ENCODE data around the gene RANGRF. TPM values are rescaled to one million over a fixed set of nuclear protein-coding genes. Genes with fewer than 3 reads are reported as not detected.

The RANGRF gene
- total RNA-seq, 1 experiment from 2014 or later = 18.0 TPM

GRCh38 chr17:8312251-8312650 is 23.8 kb downstream of the RANGRF start:
- POLR2A ChIA-PET (ENCODE audit: unreplicated experiment) = no interaction called here
- CTCF ChIA-PET = no interaction called here

GRCh38 chr17:8312726-8313600 is 24.5 kb downstream of the RANGRF start:
- Histone ChIP-seq H3F3A (ENCODE audit: low read length, unreplicated experiment) (no peaks in the 10 kb centered on the region), H3K79me2 (ENCODE audit: low read length) (no peaks in the 10 kb centered on the region), H2AFZ (ENCODE audit: low read length) (no peak overlapping the region), H3K9me3 (ENCODE audit: low read length) (no peaks in the 10 kb centered on the region), H3K9me2 (replicated peaks; ENCODE audit: low read length) (no peaks in the 10 kb centered on the region), H3K27ac (ENCODE audit: low read length) (no peak overlapping the region), H3K4me1 (ENCODE audit: insufficient read depth, low read length) (no peaks in the 10 kb centered on the region), H3K27me3 (ENCODE audit: low read length) (peaks cover 20% of the 10 kb centered on the region), H3K4me3 (ENCODE audit: low read length) (no peak overlapping the region), H3K9ac (ENCODE audit: low read length) (no peak overlapping the region), H4K20me1 (ENCODE audit: low read length) (no peaks in the 10 kb centered on the region), H3K4me2 (ENCODE audit: low read length) (no peak overlapping the region), H3K36me3 (ENCODE audit: low read depth, low read length) (no peaks in the 10 kb centered on the region)
- DNase-seq = no peak
- ChIA-PET POLR2A (ENCODE audit: unreplicated experiment) (no interaction called here), CTCF (no interaction called here)
- TF ChIP-seq CTCF (conservative IDR thresholded peaks at IDR 0.05; ENCODE audit: low read depth, low read length) (no peak), EZH2 (IDR thresholded peaks at IDR 0.05; ENCODE audit: low read length, unreplicated experiment) (no peak), EZH2phosphoT487 (IDR thresholded peaks at IDR 0.05; ENCODE audit: borderline replicate concordance, low read length) (no peak)
- BruUV-seq (replicated peaks) = no TSS peak
- intact Hi-C loops (cut with micrococcal nuclease) = no loop called here
- no peak for ATAC-seq

More at GRCh38 chr17:8312251-8312650, 23.8 kb downstream of the RANGRF start:
- H3K9me2 ChIP-seq (replicated peaks; ENCODE audit: low read length) = no peaks in the 10 kb centered on the region
- H3K27ac ChIP-seq (ENCODE audit: low read length) = no peak overlapping the region
- BruUV-seq (replicated peaks) = no TSS peak
- no peaks in the 10 kb centered on the region for H3K36me3 ChIP-seq (ENCODE audit: low read depth, low read length)
- H3K4me1 ChIP-seq (ENCODE audit: insufficient read depth, low read length) = no peaks in the 10 kb centered on the region
- H3K9me3 ChIP-seq (ENCODE audit: low read length) = no peaks in the 10 kb centered on the region
- intact Hi-C loops (cut with micrococcal nuclease) = no loop called here
- no peak overlapping the region for H2AFZ ChIP-seq (ENCODE audit: low read length)
- H3K27me3 ChIP-seq (ENCODE audit: low read length) = peaks cover 20% of the 10 kb centered on the region
- H3F3A ChIP-seq (ENCODE audit: low read length, unreplicated experiment) = no peaks in the 10 kb centered on the region
- H3K9ac ChIP-seq (ENCODE audit: low read length) = no peak overlapping the region
- no peak for ATAC-seq
- H3K79me2 ChIP-seq (ENCODE audit: low read length) = no peaks in the 10 kb centered on the region
- DNase-seq = no peak
- H3K4me3 ChIP-seq (ENCODE audit: low read length) = no peak overlapping the region
- TF ChIP-seq EZH2phosphoT487 (IDR thresholded peaks at IDR 0.05; ENCODE audit: borderline replicate concordance, low read length) (no peak), CTCF (conservative IDR thresholded peaks at IDR 0.05; ENCODE audit: low read depth, low read length) (no peak), EZH2 (IDR thresholded peaks at IDR 0.05; ENCODE audit: low read length, unreplicated experiment) (no peak)
- H4K20me1 ChIP-seq (ENCODE audit: low read length) = no peaks in the 10 kb centered on the region
- H3K4me2 ChIP-seq (ENCODE audit: low read length) = no peak overlapping the region
